HK-2 (cell line): ENCODE measurements around the gene GLTP.
A peak's percentile ranks its signal among the peaks of the same experiment; 100 is the strongest.
"Not testable (repeated sequence)": the region's sequence is repeated elsewhere in the genome, so short reads cannot be mapped to it uniquely, and the experiment has no call there.

Source experiments
- DNase-seq: peaks from one replicate; pipeline ENCODE4 v3.0.0-alpha.2; 2018; ENCODE audit not compliant: unreplicated experiment

Gene GLTP

DNA sequence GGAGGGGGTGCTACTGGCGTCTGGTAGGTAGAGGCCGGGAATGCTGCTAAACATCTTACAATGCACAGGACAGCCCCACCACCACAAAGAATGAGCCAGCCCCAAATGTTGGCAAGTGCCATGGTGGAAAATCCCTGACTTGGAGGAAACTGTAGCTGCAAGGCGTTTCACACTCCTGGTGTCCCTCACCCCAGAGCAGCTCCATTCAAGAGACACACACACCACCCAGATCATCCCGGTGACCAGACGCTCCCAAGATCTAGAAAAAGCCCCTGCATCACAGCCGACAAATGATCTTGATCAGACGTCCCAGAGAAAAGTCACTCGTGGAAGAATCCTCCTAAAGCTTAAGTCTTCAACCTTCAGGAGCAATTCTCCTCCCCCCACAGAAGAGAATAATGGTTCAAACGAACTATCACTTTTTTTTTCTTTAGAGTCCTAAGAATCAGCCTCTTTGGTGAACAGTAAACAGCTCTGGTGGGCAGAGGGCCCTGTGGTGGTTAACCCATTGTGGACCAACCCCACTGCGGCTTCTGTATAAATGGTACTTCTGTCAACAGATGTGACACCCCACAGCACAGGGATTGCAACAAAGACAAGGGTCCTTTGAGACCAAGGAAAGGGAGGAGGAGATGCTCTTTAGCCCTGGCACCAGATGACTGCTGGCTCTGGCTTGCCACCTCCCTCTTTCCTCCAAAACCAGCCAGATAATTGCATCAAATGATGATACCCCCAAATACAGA, 2.7 kb downstream of the GLTP start:
- DNase-seq, result no peak

DNA sequence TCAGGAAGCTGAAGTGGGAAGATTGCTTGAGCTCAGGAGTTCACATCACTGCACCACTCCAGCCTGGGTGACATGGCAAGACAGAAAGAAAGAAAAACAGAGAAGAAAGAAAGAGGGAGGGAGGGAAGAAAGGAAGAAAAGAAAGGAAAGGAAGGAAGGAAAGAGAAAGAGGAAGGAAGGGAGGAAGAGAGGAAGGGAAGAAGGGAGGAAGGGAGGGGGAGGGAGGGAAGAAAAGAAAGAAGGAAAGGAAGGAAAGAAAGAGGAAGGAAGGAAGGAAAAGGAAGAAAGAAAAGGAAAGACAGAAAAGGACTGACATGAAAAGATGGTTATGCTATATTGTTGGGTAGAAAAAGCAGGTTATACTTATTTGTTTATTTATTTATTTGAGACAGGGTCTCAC, 3.9 kb downstream of the GLTP start:
- DNase-seq, result no peak

DNA sequence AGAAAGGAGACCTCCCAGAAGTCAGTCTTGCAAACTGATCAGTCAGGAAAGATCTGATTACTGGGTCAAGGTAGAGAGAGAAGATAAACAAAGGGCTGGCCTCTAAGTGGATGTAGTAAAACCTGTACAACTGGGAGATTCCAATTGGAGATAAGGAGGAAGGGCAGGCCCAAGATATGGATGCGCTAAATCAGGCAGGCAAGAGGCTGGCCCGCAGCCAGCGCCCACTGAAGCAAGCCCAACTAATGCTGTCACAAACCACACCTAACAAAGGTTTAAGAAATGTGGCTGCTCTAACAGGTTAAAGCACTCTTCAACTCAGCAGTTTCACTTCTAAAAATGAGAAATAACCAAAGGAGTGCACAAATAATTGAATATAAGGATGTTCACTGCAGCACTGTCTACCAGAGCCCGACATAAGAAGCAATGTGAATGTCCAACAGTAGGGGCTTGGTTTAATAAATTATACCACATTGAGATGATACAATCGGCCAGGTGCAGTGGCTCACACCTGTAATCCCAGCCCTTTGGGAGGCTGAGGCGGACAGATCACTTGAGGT, 4.7 kb downstream of the GLTP start:
- no peak for DNase-seq

DNA sequence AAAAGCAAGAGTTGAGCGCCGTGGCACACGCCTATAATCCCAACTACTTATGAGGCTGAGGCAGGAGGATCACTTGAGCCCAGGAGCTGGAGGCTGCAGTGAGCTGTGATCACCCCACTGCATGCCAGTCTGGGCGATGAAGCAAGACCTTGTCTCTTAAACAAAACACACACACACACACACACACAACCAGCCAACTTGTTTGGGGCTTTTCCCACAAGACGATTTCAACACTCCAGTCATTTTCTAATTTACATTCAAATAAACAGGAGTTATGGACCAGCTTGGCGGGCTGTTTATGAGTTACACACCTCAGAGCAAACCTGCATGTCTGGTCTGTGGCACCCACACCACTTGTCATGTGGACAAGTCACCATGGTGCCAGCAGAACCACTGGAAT, 6.7 kb downstream of the GLTP start:
- no peak for DNase-seq

DNA sequence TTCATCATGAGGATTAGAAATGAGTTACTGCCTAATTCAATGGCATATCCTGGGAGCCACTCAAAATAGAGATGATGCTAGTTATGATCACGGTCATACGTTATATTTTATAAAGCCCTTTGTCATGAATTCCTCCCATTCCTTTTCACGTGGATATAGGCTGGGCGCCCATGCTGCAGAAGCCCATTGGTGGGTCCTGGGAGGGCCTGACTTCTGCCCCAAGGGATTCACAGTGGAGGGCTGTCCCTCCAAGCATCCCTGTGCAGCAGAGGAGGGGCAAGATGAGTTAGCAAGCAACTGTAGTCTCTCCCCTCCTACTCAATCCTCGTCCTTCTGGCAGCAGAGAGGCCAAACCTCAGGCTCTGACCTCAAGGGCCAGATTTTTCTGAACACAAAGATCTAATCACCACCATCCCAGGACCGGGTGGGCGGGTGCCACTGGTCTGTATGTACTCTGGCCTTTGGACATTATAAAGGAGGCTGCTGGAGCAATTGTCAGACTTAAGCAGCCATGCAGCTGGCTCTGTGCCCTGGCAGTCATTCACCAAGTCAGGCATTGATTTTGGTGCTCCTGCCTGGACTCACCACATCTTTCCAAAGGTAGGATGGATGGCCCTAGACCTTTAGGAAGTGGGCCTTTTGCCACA, 8.6 kb downstream of the GLTP start:
- DNase-seq, result no peak

DNA sequence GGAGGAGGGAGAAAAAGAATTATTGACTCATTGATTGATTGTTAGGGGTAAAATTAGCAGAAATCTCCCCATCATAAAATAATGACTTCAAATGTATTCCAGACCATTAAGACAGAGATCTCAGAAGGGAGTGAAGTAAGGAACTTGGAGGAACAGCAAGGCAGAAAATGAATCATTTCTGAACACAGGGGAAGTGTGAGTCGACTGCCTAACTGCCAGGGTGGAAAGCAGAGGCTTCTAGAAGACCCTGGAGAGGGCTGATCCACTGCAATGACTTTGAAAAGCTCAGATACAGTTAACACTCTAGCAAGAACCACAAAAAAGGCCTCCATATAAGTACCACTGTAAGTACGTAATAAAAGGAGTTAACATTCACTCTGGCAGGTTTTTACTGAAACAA, 9.7 kb downstream of the GLTP start:
- no peak for DNase-seq

DNA sequence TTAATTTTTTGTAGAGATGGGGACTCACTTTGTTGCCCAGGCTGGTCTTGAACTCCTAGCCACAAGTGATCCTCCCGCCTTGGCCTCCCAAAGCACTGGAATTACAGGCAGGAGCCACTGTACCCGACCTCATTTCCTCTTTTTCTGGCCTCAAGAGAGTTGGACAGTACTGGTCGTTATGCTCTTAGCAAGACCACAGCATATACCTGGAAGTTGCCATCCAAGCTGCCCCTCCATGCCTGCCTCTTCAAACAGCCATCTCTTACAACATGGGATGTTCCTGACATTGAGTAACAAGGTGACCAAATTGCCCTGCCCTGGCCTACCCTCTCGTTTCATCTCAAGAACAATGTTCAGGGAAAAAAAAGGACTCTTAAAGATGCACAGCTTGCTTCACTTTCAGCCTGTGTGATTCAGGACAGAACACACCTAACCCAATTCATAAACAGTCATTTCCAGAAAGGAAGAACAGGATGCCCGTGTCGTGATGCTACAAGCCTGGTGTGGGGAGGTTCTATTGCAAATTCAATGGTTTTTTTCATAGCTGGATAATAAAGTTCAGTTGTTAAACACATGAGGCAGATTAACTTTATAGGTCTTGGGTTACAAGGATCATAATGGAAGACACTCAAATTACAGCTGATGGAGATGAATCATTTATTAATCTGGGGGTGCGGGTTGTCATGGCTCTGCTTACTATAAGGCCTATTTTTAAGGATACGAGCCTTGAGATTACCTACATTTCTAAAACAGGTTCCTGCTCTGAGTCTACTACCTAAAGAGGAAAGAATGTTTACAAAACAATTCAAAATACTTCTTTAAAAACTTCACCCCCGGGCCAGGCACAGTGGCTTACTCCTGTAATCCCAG, 11.9 kb downstream of the GLTP start:
- DNase-seq, result no peak

DNA sequence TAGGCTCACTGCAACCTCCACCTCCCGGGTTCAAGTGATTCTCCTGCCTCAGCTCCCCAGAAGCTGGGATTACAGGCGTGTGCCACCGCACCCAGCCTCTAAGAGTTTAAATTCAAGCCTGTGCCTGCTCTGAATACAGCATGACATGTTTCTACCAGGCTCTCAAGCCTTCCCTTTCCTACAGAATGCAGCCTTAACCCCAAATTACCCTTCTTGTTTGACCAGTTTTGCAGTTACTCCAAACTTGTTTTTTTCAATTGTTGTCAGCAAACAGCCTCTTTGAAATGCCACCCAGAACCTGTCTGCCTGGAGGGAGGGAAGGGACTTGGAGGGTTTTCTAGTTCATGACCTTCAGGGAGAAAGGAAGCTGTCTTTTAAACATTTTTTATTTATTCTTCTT, 15.4 kb downstream of the GLTP start:
- DNase-seq, result no peak

DNA sequence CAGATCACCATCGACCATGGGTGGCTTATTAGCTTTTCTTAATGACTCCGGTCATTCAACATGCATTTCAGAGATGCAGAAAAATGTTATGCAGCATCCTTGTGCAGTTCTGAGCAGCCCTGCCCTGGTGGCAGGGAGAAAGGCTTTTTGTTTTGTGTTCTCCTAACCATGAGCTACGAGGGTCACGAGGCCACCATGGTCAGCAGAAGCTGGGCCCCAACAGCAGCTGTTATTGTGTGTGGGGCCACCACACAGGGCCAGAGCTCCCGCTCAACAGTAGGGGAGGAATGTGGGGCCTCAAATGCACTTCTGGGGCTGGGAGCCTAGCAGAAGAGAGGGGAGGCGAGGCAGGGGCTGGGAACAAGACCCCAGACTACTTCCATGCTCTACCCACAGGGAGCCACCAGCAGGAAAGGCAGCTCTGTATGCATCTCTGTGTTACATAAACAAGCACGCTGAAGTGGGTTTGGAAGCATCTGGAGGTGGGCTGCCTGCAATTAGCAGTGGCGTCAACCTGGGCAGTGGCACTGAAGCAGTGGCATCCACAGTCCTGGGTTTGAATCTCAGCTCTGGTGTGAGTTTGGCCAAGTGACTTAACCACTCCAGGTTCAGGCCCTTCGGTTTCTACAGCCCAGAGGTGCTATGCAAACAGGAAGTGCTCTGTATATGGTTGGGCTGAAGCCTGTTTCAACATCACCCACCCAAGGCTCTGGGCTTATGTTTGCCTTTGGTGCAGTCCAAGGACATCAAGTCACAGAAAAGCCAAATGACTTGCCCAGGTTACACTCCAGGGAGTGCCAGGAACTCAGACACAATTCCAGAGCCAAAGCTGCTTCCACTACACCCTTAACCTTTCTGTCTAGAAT, 16.3 kb downstream of the GLTP start:
- no peak for DNase-seq

DNA sequence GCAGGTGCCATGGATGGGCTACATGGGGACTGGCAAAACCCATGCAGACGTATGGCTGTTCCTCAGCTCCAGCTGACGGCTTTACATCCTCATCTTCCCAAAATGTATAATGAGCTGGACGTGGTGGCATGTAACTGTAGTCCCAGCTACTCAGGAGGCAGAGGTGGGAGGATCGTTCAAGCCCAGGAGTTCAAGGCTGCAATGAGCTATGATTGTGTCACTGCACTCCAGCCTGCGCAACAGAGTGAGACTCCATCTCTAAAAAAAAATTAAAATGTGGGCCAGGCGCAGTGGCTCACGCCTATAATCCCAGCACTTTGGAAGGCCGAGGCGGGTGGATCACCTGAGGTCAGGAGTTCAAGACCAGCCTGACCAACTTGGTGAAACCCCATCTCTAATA, 17.9 kb downstream of the GLTP start:
- DNase-seq, result not testable (repeated sequence)

DNA sequence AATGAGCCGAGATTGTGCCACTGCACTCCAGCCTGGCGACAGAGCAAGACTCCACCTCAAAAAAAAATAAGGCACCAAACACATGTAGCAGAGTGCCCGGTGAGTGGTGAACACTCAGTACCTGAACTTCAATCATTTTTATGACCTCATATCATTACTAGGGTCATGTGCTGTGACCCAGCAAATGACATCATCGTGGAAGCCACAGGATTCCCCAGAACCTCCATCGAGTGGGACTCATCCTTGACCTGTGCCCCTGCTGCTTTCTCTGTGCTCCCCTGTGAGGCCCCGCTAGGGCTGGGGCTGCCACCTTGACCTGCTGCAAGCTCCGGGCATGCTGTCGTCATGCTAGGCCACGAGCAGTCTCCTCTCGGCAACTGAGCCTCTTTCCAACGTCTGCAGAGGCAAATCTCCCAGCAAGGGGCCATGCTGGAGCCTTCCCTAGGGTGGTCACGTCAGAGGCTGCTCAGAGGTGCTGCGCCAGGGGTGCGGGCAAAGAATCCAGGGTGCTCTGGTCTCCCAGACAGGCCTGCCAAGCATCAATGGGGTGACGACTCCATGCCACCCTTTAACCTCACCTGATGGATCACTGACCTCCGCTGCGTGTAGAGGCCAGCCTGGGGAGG, 18.5 kb downstream of the GLTP start:
- DNase-seq, result no peak

DNA sequence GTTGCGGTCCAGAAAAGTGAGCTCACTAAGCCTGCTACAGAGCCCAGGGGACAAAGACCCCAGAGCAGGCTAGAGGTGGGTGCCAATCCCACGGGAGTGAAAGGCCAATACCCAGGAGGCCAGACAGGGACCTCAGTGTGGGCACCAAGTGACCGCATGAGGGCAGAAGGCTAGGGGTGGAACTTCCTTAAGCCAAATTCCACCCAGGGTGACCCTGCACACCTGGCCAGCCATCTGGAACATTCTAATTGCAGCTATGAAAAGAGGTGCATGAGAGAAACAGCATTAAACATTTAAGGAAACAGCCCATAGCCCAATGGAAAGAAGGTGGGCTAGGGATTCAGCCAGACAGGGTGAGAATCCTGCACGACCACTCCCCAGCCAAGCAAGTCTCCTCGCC, 19.4 kb downstream of the GLTP start:
- DNase-seq, result no peak

DNA sequence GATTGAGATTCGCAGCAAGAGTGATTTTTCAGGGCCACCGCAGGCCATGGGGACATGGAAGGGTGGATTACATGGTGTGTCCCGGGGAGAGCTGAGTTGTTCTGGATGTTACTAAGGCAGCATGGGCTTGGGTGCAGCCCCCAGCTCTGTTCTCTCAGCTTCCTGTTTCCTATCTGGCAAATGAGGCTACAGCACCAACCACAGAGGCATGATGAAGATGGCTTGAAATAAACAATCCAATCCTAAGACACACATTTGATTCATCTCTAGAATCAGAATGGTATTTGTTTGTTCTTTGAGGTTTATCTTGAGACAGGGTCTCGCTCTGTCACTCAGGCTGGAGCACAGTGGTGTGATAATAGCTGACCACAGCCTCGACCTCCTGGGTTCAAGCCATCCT, 21.6 kb downstream of the GLTP start:
- no peak for DNase-seq

DNA sequence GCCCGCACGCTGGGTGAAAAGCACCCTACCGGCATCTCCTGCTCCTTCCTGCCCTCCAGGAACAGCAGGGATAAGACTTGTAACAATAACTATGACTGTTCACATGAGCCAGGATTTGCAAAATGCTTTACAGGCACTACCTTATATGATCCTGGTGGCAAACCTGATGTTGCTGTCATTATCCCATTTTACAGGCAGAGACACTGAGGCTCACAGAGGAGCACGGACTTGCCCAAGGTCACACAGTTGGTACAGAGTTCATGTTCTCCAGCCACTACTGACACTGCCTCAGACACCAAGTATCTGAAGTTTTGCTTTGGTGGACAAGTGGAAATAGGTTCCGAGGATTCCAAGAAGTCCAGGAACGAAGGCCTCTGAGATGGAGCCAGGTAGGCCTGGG, 22.6 kb downstream of the GLTP start:
- no peak for DNase-seq

DNA sequence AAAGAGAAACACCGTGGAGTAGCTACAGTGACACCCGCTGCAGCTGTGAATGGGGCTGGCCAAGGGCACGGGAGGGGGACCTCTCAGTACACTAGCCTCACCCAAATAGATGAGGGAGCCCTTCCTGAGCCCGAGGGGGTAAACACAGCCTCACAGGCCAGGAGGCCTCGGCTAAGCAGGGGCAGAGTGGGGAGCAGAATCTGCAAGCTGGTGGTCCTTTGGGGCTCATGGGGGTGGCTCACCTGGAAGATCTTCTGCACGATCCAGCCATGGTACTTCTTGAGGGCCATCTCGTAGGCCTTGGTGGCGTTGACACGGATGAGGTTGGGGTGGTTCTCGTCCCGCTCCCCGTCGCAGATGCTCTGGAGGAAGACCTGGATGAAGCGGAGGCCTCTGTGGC, 25.0 kb downstream of the GLTP start:
- no peak for DNase-seq

DNA sequence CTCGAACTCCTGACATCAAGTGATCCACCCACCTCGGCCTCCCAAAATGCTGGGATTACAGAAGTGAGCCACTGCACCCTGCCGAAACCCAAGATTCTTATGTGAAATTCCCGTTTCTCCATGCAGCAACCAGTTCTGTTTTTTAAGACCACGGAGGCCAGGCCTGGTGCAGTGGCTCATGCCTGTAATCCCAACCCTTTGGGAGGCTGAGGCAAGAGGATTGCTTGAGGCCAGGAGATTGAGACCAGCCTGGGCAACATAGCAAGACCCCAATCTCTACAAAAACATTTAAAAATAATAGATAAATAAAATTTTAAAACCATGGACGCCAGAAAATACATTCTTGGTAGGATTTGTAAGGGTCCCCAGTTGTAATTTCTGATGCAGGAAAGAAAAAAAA, 29.8 kb downstream of the GLTP start:
- not testable (repeated sequence) for DNase-seq

DNA sequence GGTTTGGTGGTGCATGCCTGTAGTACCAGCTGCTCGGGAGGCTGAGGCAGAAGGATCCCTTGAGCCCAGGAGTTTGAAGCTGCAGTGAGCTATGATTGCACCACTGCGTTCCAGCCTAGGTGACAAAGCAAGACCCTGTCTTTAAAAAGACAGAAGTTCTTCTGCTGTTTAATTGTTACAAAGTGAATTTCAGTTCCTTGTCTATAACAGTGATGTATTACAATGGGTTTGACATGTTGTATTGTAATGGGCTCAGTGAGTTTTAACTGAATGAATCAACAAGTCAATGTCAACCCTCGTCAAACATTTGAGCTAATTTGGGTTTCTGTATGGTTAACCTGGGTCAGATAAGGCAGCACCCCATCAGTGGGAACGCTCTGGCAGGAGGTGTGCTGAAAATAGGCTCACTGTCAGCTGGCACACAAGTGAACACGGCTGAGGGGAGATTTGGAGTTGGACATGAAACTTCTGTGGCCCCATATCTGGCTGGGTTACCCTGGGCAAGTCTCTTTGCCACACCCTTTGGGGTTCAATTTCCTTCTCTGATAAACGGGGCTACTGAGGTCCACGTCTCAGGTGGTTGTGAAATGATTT, 33.1 kb downstream of the GLTP start:
- no peak for DNase-seq

DNA sequence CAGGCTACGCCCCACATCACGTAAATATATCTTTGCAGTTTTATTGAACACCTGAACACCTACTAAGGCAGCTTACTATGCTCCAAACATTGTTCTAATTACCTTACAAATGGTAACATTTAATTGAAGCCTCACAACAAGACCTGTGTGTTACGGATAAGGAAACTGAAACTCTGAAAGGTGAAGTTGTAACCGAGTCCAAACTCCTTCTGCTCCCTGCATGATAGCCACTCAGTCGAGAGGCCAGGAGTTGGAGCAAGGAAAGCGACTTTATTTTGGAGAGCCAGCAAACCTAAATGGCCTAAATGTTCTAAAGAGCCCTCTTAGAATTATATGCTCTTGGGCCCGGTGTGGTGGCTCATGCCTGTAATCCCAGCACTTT, 34.5 kb downstream of the GLTP start:
- DNase-seq, result no peak

DNA sequence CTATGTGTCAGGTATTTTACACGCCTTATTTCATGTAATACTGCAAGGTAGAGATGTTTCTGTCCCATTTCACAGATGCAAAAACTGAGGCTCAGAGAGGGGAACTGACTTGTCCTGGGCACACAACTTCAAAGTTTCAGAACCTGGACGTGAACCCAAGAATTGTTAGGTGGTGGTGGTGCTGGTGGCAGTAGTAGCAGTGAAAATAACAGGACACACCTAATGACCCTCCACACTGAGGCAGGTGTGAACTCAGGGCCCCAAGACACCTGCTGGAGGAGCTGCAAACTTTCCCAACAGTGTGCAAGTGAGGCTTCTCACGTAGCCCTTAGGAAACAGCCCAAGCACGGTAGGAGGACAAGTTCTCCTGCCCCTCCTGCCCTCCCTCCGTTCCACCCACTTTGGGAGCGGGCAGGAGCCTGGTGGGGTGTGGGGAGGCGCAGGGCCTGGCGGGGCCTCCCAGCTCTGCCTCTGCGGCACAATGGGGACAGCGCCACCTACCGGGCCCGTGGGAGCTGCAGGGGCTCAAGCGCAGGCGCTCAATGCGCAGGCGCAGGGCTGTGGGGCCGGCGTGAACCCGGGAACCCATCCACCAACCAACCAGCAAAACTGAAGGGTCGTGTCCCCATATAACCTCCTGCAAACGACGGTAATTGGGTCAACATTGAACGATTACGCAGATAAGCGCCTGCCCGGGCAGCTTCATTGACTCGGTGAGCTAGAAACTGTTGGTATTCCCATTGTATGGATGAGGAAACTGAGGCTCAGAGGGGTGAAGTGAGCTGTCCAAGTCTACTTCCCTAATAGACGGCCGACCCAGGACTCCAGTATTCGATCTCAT, 35.1 kb downstream of the GLTP start:
- DNase-seq, result peak; percentile 94

DNA sequence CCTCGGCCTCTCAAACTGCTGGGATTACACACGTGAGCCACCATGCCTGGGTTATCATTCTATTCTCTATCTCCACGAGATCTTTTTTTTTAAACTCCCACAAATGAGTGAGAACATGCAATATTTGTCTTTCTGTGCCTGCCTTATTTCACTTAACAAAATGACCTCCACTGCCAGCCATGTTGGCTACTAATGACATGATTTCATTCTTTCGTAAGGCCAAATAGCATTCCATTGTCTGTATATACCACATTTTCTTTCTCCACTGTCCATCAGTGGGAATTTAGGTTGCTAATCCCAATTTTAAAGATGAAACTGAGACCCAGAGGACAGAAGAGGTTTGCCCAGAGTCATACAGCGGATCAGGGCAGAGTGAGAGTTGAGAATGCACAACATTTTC, 36.2 kb downstream of the GLTP start:
- no peak for DNase-seq
